Vagina (tissue), 2 donors: ENCODE measurements around the gene CNDP1. TPM values are rescaled to one million over a fixed set of nuclear protein-coding genes. Genes with fewer than 3 reads are reported as not detected.

Experiments
- DNase-seq, 2 donors: peaks; one replicate each; pipeline ENCODE4 v3.0.0-alpha.2; 2017; ENCODE audit errors: extremely low spot score in 2 of 2
- H3K27ac ChIP-seq: fragments of 200-600 bp; sonication (generic); one replicate; pipeline ENCODE4 v1.5.1; 2019
- H3K27me3 ChIP-seq: fragments of 200-600 bp; sonication (generic); one replicate; pipeline ENCODE4 v1.5.1; 2019
- H3K36me3 ChIP-seq, 2 donors: fragments of 200-600 bp; sonication (generic); one replicate each; pipeline ENCODE4 v1.5.1; 2017 to 2019
- H3K4me1 ChIP-seq: fragments of 200-600 bp; sonication (generic); one replicate; pipeline ENCODE4 v1.5.1; 2019
- H3K4me3 ChIP-seq, 2 donors: fragments of 200-600 bp; sonication (generic); 1 replicate in 1 of 2; 2 replicates in 1 of 2; pipeline ENCODE4 v1.5.1; 2016 to 2019
- H3K9me3 ChIP-seq: fragments of 200-600 bp; sonication (generic); one replicate; pipeline ENCODE4 v1.5.1; 2019
- CTCF ChIP-seq, 3 experiments: fragments of 450-650 bp in 2 of 3; fragments of 200-600 bp in 1 of 3; sonication (generic) in 1 of 3; IDR thresholded peaks; one replicate each; pipeline ENCODE4 v1.5.1; 2017 to 2019; ENCODE audit warnings: antibody characterized with exemption in 3 of 3, mild to moderate bottlenecking in 2 of 3, moderate library complexity in 2 of 3
- POLR2A ChIP-seq, 2 donors: fragments of 450-650 bp; IDR thresholded peaks; one replicate each; pipeline ENCODE4 v1.6.1; 2017; ENCODE audit warnings: antibody characterized with exemption in 2 of 2, mild to moderate bottlenecking in 2 of 2, moderate library complexity in 2 of 2
- POLR2AphosphoS5 ChIP-seq, 2 donors: sonication (generic); formaldehyde crosslinking; IDR thresholded peaks; one replicate each; pipeline ENCODE4 v1.9.0; 2017; ENCODE audit warnings: antibody characterized with exemption in 2 of 2, mild to moderate bottlenecking in 2 of 2, low read depth in 1 of 2; ENCODE audit not compliant: insufficient read depth in 1 of 2
- intact Hi-C: fragments of 100-400 bp; cut with DNase I; formaldehyde crosslinking; loops from one replicate; pipeline ENCODE4 v1.15.1; 2023
- total RNA-seq: library from RNA; depleted of rRNA; stranded (reverse); fragments of >200 nt; gene quantifications from one replicate; pipeline ENCODE4 v1.2.3, GENCODE V29; 2016

The CNDP1 gene
- total RNA-seq, 1 donor from 2014 or later, result 9.8 TPM

GRCh38 chr18:74609535-74609934 is 75.2 kb downstream of the CNDP1 start:
- intact Hi-C loops, result no loop called here
- H3K4me1 ChIP-seq, result peaks cover 4% of the 10 kb centered on the region
- no peak for DNase-seq

DNA sequence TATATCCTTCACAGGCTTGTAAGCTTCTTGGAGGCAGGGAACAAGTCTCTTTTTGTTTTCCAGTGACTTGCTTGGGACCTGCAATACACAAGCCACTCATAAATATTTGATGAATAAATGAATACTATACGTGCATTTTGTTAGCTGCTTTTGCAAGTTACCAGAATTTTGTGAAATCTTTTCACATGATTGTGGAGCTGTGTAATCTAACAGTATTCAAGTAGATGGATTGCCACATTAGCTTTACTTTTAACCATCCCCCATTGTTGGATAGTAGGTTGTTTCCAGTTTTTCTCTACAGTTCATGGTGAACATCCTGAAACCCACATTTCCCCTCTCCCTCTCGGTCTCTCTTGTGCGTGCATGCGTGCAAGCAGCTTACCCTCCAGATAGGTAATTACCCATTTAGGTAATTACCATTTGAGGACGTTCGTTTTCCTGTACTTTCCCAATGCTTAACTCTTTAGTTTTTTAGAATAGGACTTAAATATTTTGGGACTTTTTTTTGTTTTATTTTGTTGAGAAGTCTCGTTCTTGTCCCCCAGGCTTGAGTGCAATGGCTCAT is 75.8 kb downstream of the CNDP1 start:
- no peak for DNase-seq
- intact Hi-C loops, result no loop called here
- Histone ChIP-seq H3K4me3 (no peak overlapping the region), H3K9me3 (peaks cover 6% of the 10 kb centered on the region), H3K27ac (no peak overlapping the region), H3K36me3 (no peaks in the 10 kb centered on the region), H3K4me1 (no peaks in the 10 kb centered on the region), H3K27me3 (no peaks in the 10 kb centered on the region)
- TF ChIP-seq CTCF (IDR thresholded peaks at IDR 0.05), result no peak

More at GRCh38 chr18:74609535-74609934, 75.2 kb downstream of the CNDP1 start:
- no peaks in the 10 kb centered on the region for H3K27me3 ChIP-seq
- H3K27ac ChIP-seq, result no peak overlapping the region
- TF ChIP-seq CTCF (IDR thresholded peaks at IDR 0.05) (no peak), POLR2AphosphoS5 (IDR thresholded peaks at IDR 0.05; ENCODE audit: insufficient read depth in 1 of 2, low read depth in 1 of 2) (no peak), POLR2A (IDR thresholded peaks at IDR 0.05) (no peak)
- no peak overlapping the region for H3K4me3 ChIP-seq
- H3K36me3 ChIP-seq, result no peaks in the 10 kb centered on the region
- peaks cover under 1% of the 10 kb centered on the region for H3K9me3 ChIP-seq

DNA sequence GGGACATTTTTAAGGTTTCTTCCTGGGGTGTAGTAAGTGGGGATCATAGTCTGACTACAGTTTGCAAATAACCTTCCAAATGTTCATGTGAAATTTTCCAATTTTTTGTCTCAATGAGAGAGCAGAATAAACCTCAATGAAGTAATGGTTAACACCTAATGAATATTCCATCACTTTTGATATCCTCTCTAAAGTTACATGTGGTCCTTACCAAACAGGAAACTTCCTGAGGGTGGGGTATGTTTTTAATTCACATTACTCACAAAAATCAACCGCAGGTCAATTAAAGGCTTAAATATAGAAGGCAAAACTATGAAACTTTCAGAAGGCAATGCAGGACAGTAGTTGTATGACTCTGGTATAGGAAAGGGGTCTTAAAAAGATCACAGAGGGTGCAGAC is 76.6 kb downstream of the CNDP1 start:
- peaks cover 6% of the 10 kb centered on the region for H3K9me3 ChIP-seq
- intact Hi-C loops, result no loop called here

DNA sequence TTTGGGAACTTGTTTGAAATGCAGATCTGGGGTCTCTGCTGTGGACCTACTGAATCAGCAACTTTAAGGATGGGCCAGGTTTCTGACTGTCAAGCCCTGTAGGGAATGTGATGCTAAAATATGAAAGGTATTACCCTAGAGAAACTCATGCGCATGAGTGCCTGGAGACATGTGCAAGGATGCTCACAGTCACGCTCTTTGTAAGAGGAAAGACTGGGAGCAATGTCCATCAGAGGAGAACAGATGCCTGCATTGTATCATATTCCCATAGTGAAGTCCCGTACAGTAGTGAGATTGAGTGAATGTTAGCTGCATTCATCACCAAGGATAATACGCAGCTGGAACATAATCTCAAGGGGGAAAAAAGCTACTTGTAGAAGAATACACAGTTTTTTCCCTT is 77.5 kb downstream of the CNDP1 start:
- H3K27me3 ChIP-seq, result no peaks in the 10 kb centered on the region
- no peak overlapping the region for H3K27ac ChIP-seq
- H3K4me1 ChIP-seq, result no peaks in the 10 kb centered on the region
- no peak overlapping the region for H3K4me3 ChIP-seq
- H3K36me3 ChIP-seq, result no peaks in the 10 kb centered on the region
- H3K9me3 ChIP-seq, result peaks cover 6% of the 10 kb centered on the region
- intact Hi-C loops, result no loop called here
- no peak for DNase-seq
- TF ChIP-seq POLR2A (IDR thresholded peaks at IDR 0.05) (no peak), CTCF (IDR thresholded peaks at IDR 0.05) (no peak), POLR2AphosphoS5 (IDR thresholded peaks at IDR 0.05; ENCODE audit: insufficient read depth in 1 of 2, low read depth in 1 of 2) (no peak)

More for the DNA sequence above, 76.6 kb downstream of the CNDP1 start:
- TF ChIP-seq POLR2A (IDR thresholded peaks at IDR 0.05), result no peak
- no peak for TF ChIP-seq CTCF (IDR thresholded peaks at IDR 0.05)
- TF ChIP-seq POLR2AphosphoS5 (IDR thresholded peaks at IDR 0.05; ENCODE audit: insufficient read depth in 1 of 2, low read depth in 1 of 2), result no peak
- Histone ChIP-seq H3K27ac (no peak overlapping the region), H3K4me3 (no peak overlapping the region), H3K4me1 (no peaks in the 10 kb centered on the region), H3K36me3 (no peaks in the 10 kb centered on the region), H3K27me3 (no peaks in the 10 kb centered on the region)
- no peak for DNase-seq

DNA sequence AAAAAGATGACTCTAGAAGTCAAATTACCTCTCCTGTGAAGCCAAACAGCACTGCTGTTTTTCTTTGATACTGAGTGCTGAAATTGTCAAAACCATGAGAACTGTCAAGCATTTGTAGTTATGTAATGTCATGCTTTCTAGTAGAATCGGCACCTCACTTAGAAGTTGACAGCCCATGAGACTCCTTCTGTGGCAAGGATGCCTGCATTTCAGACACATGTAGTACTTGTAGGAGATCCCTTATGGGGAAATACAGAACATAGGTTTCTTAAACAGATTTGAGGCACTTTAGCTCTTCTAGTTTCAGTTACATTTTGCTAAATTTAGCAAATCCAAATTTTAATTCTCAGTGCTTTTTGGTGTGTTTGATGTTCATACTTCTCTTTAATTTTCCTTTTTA is 79.1 kb downstream of the CNDP1 start:
- TF ChIP-seq CTCF (IDR thresholded peaks at IDR 0.05) (no peak), POLR2A (IDR thresholded peaks at IDR 0.05) (no peak), POLR2AphosphoS5 (IDR thresholded peaks at IDR 0.05; ENCODE audit: insufficient read depth in 1 of 2, low read depth in 1 of 2) (no peak)
- Histone ChIP-seq H3K4me3 (no peak overlapping the region), H3K9me3 (peaks cover 6% of the 10 kb centered on the region), H3K4me1 (no peaks in the 10 kb centered on the region), H3K27ac (no peak overlapping the region), H3K36me3 (no peaks in the 10 kb centered on the region), H3K27me3 (no peaks in the 10 kb centered on the region)
- no peak for DNase-seq
- intact Hi-C loops, result no loop called here
